DLD1 (cell line): ENCODE results near the gene SEZ6L2.
"Not testable (repeated sequence)": the region's sequence is repeated elsewhere in the genome, so short reads cannot be mapped to it uniquely, and the experiment has no call there.

Source experiments
- in situ Hi-C: cut with HindIII; loops from 2 replicates; pipeline ENCODE4 v1.10.0; 2017; ENCODE audit warnings: low sequenced_read_pairs

SEZ6L2 gene

GRCh38 chr16:29858149-29858849 lies 41.1 kb downstream of the SEZ6L2 start:
- in situ Hi-C loops = no loop called here

DNA sequence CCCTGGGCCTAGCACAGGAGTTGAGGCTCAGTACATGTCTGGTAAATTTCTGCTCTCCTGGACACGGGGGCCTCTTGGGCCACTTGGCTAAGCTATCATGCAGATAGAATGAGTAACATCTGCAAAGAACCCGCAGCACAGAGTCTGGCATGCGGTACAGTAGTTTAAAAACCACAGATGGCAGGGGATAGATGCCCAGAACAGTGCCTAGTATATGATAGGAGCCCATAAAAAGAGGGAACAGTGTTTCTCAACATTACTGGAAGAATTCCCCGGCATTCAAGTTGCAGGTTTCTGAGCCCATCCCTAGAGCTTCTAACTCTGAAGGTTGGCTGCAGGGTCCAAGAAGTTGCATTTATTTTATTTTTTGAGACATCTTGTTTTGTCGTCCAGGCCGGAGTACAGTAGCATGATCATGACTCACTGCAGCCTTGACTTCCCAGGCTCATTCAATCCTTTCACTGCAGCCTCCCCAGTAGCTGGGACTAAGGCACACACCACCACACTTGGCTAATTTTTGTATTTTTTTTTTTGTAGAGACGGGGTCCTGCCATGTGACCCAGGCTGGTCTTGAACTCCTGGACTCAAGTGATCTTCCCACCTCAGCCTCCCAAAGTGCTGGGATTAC lies 42.1 kb downstream of the SEZ6L2 start:
- in situ Hi-C loops = no loop called here

GRCh38 chr16:29854520-29855100 lies 44.7 kb downstream of the SEZ6L2 start:
- in situ Hi-C loops = no loop called here

DNA sequence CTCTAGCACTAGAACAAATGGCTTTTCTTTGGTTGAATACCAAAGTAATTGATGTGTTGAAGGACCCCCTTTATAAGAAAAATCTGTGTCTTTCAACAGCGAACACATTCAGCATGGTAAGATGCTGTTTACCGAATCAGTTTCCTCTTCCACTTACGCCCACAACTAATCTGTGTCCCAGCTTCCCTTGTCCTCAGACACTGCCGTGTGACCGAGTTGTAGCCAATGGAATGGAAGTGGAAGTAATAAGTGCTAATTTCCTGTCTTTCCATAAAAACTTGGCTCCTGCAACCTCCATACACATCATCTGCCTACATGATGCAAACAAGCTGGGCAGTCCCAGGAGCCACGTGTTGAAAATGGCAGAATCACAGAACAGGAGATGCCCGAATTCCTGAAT lies 46.7 kb downstream of the SEZ6L2 start:
- in situ Hi-C loops = no loop called here

DNA sequence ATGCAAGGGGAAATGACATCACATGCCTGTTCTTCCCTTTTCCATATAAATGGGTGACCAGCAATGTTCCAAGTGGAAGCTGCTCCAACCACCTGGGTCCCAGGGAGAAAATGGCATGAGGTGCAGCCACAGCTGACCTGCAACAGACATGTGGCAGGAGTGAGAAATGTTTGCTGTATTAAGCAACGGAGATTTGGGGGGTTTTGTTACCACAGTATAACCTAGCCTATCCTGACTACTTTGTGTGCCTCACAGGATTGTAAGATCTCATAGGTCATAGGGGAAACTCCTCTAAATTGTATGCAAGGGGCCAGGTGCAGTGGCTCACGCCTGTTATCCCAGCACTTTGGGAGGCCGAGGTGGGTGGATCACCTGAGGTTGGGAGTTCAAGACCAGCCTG lies 48.4 kb downstream of the SEZ6L2 start:
- in situ Hi-C loops = no loop called here

DNA sequence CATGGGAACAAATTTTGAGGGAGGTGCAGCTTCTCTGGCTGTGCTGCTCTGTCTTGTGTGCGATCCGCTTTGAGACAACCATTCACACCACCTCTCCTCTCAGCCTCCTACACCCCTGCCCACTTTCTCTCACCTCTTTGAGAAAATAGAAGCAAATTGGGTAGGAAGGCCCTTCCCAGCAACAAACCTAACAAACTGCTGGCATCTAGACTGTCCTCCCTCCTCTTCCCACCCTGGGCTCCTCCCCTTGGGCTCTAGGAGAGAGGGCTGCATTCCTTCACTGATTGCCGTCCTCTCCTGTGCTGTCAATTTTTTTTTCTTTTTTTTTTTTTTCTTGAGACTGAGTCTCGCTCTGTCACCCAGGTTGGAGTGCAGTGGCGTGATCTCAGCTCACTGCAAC lies 49.8 kb downstream of the SEZ6L2 start:
- in situ Hi-C loops = no loop called here

GRCh38 chr16:29848420-29849297 lies 50.7 kb downstream of the SEZ6L2 start:
- in situ Hi-C loops = no loop called here

- in situ Hi-C loops = no loop called here
Measured at GRCh38 chr16:29845656-29846055, 53.7 kb downstream of the SEZ6L2 start.

GRCh38 chr16:29844575-29845331 lies 54.6 kb downstream of the SEZ6L2 start:
- in situ Hi-C loops = no loop called here

- in situ Hi-C loops = no loop called here
Measured at GRCh38 chr16:29843931-29844330, 55.4 kb downstream of the SEZ6L2 start.

GRCh38 chr16:29842732-29843346 lies 56.5 kb downstream of the SEZ6L2 start:
- in situ Hi-C loops = no loop called here

DNA sequence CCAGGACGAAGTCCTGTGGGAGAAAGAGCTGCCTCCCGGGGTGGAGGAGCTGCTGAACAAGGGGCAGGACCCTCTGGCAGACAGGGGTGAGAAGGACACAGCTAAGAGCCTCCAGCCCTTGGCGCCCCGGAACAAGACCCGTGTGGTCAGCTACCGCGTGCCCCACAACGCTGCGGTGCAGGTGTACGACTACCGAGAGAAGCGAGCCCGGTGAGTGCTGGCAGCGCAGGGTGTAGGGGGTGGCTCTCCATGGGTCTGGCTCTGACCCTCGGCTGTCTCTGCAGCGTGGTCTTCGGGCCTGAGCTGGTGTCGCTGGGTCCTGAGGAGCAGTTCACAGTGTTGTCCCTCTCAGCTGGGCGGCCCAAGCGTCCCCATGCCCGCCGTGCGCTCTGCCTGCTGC lies 57.7 kb downstream of the SEZ6L2 start:
- in situ Hi-C loops = no loop called here

DNA sequence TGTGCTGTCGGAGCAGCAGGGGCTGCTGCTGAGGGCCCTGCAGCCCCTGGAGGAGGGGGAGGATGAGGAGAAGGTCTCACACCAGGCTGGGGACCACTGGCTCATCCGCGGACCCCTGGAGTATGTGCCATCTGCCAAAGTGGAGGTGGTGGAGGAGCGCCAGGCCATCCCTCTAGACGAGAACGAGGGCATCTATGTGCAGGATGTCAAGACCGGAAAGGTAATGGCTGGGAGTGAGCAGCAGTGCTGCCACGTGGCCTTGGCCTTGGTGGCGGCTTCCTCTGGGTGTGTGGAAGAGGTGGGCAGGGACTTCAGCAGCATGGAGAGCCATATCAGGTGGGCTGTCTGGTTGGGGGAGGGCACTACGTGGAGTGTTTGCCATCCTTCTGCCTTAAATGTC lies 59.1 kb downstream of the SEZ6L2 start:
- in situ Hi-C loops = no loop called here

- in situ Hi-C loops = no loop called here
Measured at GRCh38 chr16:29839822-29840221, 59.5 kb downstream of the SEZ6L2 start.

DNA sequence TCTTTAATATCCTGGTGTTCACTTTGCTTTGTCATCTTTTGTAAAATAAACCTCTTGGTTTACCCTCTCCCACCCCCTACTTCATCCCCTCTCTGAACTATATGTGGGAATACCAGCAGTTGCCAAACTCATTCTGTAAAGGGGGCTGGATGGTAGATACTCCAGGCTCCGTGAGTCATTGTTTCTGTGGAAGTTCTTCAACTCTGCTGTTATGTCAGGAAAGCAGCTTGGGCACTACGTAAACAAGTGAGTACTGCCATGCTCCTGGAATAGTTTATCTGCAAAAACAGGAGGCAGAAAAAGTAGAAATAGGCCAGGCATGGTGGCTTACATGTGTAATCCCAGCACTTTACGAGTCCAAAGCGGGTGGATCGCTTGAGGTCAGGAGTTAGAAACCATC lies 61.5 kb downstream of the SEZ6L2 start:
- in situ Hi-C loops = no loop called here

DNA sequence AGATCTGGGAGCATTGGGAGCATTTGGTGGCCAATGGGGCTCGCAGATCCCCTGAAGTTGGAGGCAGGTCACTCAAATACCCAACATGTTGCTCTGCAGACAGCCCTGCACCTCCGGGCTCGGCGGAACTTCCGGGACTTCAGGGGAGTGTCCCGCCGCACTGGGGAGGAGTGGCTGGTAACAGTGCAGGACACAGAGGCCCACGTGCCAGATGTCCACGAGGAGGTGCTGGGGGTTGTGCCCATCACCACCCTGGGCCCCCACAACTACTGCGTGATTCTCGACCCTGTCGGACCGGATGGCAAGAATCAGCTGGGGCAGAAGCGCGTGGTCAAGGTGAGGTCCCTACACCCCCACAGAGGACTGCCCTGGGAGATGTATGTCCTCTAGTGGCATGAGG lies 62.7 kb downstream of the SEZ6L2 start:
- in situ Hi-C loops = no loop called here

GRCh38 chr16:29835926-29836325 lies 63.4 kb downstream of the SEZ6L2 start:
- in situ Hi-C loops = no loop called here

- in situ Hi-C loops = no loop called here
Measured at GRCh38 chr16:29834079-29834478, 65.3 kb downstream of the SEZ6L2 start.

DNA sequence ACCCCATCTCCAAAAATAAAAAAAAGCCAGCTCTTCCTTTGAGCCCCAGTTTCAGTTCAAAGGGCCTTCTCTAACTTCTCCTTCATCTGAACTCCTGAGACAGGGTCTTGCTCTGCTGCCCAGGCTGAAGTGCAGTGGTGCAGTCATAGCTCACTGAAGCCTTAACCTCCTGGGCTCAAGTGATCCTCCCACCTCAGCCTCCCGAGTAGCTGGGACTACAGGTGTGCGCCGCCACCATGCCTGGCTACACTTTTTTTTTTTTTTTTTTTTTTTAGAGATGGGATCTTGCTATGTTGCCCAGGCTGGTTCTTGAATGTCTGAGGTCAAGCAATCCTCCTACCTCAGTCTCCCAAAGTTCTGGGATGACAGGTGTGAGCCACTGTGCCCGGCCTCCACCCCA lies 66.1 kb downstream of the SEZ6L2 start:
- in situ Hi-C loops = not testable (repeated sequence)

DNA sequence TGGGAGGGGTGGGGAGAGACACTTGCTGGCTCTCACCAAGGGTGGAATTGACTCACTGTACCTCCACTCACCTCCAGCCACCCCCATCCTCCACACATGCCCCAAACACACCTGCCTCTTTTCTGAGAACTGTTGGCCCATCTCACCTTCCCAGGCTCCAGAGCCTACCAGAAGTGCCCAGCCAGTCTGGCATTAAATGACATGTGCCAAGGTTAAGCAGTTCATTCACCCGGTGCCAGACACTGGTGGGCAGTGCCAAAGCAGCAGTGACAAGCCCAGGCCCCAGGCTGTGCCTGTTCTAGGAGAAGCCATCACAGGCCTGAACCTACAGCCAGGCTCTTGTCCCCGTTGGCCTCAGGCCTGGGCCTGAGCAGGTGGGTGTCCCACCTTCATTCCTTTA lies 67.9 kb downstream of the SEZ6L2 start:
- in situ Hi-C loops = no loop called here
